ENCODE measurements around the gene DENND1A.

DNA sequence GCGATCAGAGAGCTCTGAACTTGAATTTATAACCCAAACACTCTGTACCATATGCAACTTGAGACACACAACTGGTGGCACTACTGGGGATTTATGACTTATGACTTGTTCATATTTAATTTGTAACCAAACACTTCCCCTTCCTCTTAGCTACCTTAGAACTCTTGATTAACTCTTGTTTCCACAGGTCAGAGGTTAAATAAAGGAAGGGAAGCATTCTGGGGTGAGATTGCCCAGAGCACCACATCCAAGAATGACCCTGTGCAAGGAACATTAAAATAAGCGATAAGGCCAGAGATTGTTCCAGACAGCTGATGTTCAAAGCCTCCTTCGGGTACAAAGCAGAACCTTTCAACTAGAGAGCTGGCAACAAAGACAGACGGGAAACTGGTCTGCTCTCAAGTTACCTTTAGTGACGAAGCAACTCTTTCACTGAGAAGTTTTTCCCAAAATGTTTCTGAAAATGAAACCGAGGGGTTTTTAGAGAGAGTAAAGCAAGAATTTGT, 242.6 kb downstream of the DENND1A start:
- TF ChIP-seq, protein P1, sequence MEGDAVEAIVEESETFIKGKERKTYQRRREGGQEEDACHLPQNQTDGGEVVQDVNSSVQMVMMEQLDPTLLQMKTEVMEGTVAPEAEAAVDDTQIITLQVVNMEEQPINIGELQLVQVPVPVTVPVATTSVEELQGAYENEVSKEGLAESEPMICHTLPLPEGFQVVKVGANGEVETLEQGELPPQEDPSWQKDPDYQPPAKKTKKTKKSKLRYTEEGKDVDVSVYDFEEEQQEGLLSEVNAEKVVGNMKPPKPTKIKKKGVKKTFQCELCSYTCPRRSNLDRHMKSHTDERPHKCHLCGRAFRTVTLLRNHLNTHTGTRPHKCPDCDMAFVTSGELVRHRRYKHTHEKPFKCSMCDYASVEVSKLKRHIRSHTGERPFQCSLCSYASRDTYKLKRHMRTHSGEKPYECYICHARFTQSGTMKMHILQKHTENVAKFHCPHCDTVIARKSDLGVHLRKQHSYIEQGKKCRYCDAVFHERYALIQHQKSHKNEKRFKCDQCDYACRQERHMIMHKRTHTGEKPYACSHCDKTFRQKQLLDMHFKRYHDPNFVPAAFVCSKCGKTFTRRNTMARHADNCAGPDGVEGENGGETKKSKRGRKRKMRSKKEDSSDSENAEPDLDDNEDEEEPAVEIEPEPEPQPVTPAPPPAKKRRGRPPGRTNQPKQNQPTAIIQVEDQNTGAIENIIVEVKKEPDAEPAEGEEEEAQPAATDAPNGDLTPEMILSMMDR (IDR thresholded peaks at IDR 0.05) = no peak
- TF ChIP-seq POLR2A (IDR thresholded peaks at IDR 0.05) = no peak
